K562 (cell line): Measurements from ENCODE around the gene B4GALNT4. TPM values are rescaled to one million over a fixed set of nuclear protein-coding genes. Genes with fewer than 3 reads are reported as not detected.

Experiments
- FOXM1 ChIP-seq, 2 experiments: fragments of 450-650 bp in 1 of 2; sonication (generic) in 1 of 2; formaldehyde crosslinking in 1 of 2; IDR thresholded peaks; 2 replicates each; pipeline versions ENCODE4 v1.6.1 to v1.9.0; 2017 to 2022; ENCODE audit warnings: low read depth in 2 of 2, mild to moderate bottlenecking in 2 of 2, missing genetic modification reagents in 1 of 2, moderate library complexity in 1 of 2
- JUND ChIP-seq, 2 experiments: IDR thresholded peaks; 2 replicates in 1 of 2; 3 replicates in 1 of 2; pipeline ENCODE4 v1.6.1; 2011; ENCODE audit warnings: borderline replicate concordance in 2 of 2, low read depth in 2 of 2, low read length in 2 of 2, improper control_type of control experiment in 1 of 2, missing biosample characterization in 1 of 2, missing genetic modification characterization in 1 of 2, missing genetic modification reagents in 1 of 2
- NRF1 ChIP-seq, 2 experiments: fragments of 450-650 bp; IDR thresholded peaks in 1 of 2; conservative IDR thresholded peaks in 1 of 2; 2 replicates each; pipeline ENCODE4 v1.6.1; 2014; ENCODE audit warnings: mild to moderate bottlenecking in 2 of 2
- RBM34 ChIP-seq: fragments of 200-400 bp; formaldehyde crosslinking; IDR thresholded peaks from 2 replicates; pipeline ENCODE4 v1.6.1; 2018; ENCODE audit warnings: low read length, borderline replicate concordance; ENCODE audit not compliant: insufficient read depth
- SOX6 ChIP-seq: fragments of 450-650 bp; IDR thresholded peaks from 2 replicates; pipeline ENCODE4 v1.6.1; 2014; ENCODE audit warnings: mild to moderate bottlenecking
- ZNF395 ChIP-seq: fragments of 200-800 bp; sonication (Bioruptor generic); IDR thresholded peaks from 2 replicates; pipeline ENCODE4 v1.6.1; 2017; ENCODE audit warnings: missing genetic modification characterization, missing compliant biosample characterization
- ZNF444 ChIP-seq: fragments of 250-450 bp; sonication (Bioruptor Pico); IDR thresholded peaks from 2 replicates; pipeline ENCODE4 v1.4.0; 2020; ENCODE audit warnings: mild to moderate bottlenecking, moderate library complexity
- ZNF644 ChIP-seq: fragments of 200-800 bp; sonication (Bioruptor generic); IDR thresholded peaks from 2 replicates; pipeline ENCODE4 v1.6.1; 2016; ENCODE audit warnings: low read depth, missing genetic modification characterization, missing compliant biosample characterization
- ZNF79 ChIP-seq: fragments of 250-450 bp; sonication (Bioruptor Pico); IDR thresholded peaks from 2 replicates; pipeline ENCODE4 v1.4.0; 2020; ENCODE audit warnings: low read depth, mild to moderate bottlenecking, moderate library complexity
- polyA plus RNA-seq, 8 experiments: library from polyadenylated mRNA; depleted of rRNA in 4 of 8; stranded (reverse) in 5 of 8; unstranded in 3 of 8; fragments of >200 nt; fragmentation: Nextera tagmentation in 2 of 8; fragmentation: Illumina TruSeq in 1 of 8; extraction: Ambion mirVana in 2 of 8; extraction: Trizol in 1 of 8; gene quantifications; 2 replicates each; pipeline versions ENCODE4 v1.2.1 to v1.2.3, GENCODE V29; 2011 to 2014; ENCODE audit warnings: inconsistent platforms in 1 of 8, missing spikeins in 1 of 8
- total RNA-seq, 7 experiments: library from RNA; depleted of rRNA in 6 of 7; stranded (reverse); fragments of >200 nt in 6 of 7; fragmentation: Illumina TruSeq in 2 of 7; extraction: Trizol in 2 of 7; gene quantifications; 2 replicates each; pipeline versions ENCODE4 v1.2.1 to v1.2.3, GENCODE V29; 2011 to 2021; ENCODE audit warnings: low replicate concordance in 1 of 7
- TF ChIP-seq, protein P1 (sequence below), 2 experiments: fragments of 450-650 bp; IDR thresholded peaks; 2 replicates each; pipeline ENCODE4 v1.6.1; 2018; ENCODE audit warnings: mild to moderate bottlenecking in 2 of 2, low read depth in 1 of 2; ENCODE audit not compliant: partially characterized antibody in 2 of 2

Gene B4GALNT4
- total and polyA plus RNA-seq, 9 of the 15 experiments (the other 6 are each of a cell fraction or from before 2014, with no cell fraction given): 0.20 to 37.1 (median 10.8) TPM; not detected in 1

DNA sequence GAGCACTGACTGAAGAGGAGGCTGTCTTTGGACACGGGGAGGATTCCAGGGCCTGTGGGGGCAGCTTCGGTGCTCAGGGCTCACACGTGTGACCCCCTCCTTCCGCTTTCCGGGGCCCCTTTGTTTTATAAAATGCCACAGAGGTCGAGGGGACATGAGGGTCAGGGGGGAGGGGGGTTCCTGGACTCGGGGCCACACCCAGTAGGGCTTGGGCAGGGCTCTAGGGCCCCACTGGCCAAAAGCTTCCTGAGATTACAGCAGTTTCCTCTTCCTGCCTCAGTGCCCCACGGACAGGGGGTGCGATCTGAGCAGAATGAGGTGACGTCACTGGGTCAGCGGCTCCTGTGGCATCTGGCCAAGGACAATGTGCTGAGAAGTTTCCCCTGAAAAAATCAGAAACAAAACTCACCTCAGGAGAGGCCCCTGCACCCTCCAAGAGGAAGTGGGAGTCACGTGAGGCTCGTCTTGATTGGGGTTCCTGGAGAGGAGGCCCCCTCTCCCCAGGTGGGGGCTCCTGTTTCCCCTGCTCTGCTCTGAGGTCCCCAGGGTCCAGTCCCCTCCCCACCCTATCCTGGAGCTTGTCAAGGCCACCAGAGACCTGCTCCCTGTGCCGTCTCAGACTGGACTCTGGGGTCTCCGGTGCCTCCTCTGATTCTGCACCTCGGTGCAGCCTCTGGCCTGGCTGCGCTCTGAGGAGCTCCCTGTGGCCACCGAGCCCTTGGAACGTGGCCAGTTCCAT is 42.3 kb upstream of the B4GALNT4 start (continued):
- TF ChIP-seq, protein P1, sequence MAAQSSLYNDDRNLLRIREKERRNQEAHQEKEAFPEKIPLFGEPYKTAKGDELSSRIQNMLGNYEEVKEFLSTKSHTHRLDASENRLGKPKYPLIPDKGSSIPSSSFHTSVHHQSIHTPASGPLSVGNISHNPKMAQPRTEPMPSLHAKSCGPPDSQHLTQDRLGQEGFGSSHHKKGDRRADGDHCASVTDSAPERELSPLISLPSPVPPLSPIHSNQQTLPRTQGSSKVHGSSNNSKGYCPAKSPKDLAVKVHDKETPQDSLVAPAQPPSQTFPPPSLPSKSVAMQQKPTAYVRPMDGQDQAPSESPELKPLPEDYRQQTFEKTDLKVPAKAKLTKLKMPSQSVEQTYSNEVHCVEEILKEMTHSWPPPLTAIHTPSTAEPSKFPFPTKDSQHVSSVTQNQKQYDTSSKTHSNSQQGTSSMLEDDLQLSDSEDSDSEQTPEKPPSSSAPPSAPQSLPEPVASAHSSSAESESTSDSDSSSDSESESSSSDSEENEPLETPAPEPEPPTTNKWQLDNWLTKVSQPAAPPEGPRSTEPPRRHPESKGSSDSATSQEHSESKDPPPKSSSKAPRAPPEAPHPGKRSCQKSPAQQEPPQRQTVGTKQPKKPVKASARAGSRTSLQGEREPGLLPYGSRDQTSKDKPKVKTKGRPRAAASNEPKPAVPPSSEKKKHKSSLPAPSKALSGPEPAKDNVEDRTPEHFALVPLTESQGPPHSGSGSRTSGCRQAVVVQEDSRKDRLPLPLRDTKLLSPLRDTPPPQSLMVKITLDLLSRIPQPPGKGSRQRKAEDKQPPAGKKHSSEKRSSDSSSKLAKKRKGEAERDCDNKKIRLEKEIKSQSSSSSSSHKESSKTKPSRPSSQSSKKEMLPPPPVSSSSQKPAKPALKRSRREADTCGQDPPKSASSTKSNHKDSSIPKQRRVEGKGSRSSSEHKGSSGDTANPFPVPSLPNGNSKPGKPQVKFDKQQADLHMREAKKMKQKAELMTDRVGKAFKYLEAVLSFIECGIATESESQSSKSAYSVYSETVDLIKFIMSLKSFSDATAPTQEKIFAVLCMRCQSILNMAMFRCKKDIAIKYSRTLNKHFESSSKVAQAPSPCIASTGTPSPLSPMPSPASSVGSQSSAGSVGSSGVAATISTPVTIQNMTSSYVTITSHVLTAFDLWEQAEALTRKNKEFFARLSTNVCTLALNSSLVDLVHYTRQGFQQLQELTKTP (IDR thresholded peaks at IDR 0.05; ENCODE audit: low read depth in 1 of 2, partially characterized antibody in 2 of 2): peak in 1 of 2 experiments; percentile 56
- no peak for TF ChIP-seq FOXM1 (IDR thresholded peaks at IDR 0.05; ENCODE audit: low read depth)
- TF ChIP-seq FOXM1 (CRISPR knock-in tag; IDR thresholded peaks at IDR 0.05; ENCODE audit: low read depth): peak; percentile 36; the same call in 1 of the 2 replicates
- peak; percentile 74 for TF ChIP-seq ZNF395 (CRISPR knock-in tag)
- TF ChIP-seq NRF1 (conservative IDR thresholded peaks at IDR 0.05 in 1 of 2, IDR thresholded peaks at IDR 0.05 in 1 of 2): peak in 1 of 2 experiments; percentile 33; a peak in 1 of 4 replicates
- TF ChIP-seq ZNF79 (CRISPR knock-in tag): peak; percentile 36; the same call in 1 of the 2 replicates
- TF ChIP-seq ZNF444 (CRISPR knock-in tag): 0 out of 2 replicates have a peak, but pooled peaks have one; percentile 49
- 0 out of 2 replicates have a peak, but pooled peaks have one; percentile 51 for TF ChIP-seq ZNF644 (tag)
- peak; percentile 91 for TF ChIP-seq JUND (IDR thresholded peaks at IDR 0.05; ENCODE audit: borderline replicate concordance, low read depth, low read length)
- TF ChIP-seq JUND (tag; IDR thresholded peaks at IDR 0.05; ENCODE audit: borderline replicate concordance, low read depth, low read length): peak; percentile 78; the same call in 2 of the 3 replicates
- peak; percentile 62; the same call in 1 of the 2 replicates for TF ChIP-seq SOX6
- TF ChIP-seq RBM34: no peak
